Measurements from ENCODE around the gene DPP4.

Gene DPP4

GRCh38 chr2:162017233-162017632 lies 56.8 kb downstream of the DPP4 start:
- DNase-seq (ENCODE audit: low read depth): no peak

DNA sequence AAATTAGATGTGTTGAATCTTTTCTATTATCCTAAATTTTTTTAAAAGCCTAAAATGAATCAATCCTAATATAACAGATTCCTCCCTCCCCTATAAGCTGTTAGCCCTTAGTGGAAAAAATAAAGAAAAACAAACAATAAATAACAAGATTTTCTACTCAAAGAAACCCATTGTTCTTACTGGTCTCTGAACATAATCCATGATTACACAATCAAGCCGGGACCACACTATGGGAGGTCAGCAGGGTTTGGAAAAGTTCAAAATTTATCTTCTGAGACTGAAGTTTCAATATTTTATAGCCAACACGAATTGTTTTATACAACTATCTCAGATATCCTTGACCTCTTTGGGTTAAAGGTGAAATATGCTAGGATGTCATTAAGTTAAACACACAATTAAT lies 57.9 kb downstream of the DPP4 start:
- no peak for DNase-seq (ENCODE audit: low read depth)

GRCh38 chr2:162014751-162015150 lies 59.3 kb downstream of the DPP4 start:
- DNase-seq (ENCODE audit: low read depth): no peak

DNA sequence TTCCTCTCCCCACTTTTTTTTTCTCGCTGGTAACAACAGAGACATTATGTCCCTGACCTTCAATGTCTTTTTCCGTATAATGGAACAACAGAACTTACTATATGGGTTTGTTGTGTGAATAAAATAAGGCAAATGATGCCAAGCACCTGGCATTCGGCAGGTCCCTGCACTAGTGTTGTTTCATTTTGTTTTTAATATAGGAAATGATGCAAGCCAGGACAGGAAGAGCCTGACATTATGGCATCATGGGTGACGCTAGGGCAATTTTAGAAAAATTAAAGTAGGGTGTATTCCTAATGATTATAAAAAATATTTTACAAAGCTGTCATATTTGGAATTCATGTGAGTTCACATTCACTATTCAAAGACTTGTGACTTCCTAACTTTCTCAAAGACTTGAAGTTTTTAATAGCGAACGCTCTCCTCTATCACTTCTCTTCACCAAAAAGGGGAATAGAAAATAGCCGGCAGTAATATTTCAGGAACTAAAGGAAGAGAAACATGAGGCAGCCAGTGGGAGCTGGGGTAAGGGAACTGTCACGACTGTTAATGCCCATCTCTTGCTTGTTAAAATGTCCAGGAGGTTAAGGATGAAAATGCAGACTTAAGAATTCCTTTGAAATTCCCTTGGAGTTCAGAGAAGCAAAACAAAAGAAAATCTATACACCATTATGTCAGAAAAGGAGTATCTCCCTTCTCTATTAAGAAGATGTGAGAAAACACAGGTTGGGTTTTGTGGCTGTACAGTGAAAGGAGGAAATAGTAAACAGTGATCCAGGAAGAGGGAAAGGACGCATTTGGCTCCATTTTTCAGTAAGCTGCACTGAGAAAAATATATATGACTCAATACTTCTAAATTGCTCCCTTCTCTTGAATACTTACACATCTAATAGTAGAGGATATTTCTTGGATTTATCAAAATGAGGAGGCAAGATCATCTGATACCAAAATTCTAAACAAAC lies 60.2 kb downstream of the DPP4 start:
- no peak for DNase-seq (ENCODE audit: low read depth)

DNA sequence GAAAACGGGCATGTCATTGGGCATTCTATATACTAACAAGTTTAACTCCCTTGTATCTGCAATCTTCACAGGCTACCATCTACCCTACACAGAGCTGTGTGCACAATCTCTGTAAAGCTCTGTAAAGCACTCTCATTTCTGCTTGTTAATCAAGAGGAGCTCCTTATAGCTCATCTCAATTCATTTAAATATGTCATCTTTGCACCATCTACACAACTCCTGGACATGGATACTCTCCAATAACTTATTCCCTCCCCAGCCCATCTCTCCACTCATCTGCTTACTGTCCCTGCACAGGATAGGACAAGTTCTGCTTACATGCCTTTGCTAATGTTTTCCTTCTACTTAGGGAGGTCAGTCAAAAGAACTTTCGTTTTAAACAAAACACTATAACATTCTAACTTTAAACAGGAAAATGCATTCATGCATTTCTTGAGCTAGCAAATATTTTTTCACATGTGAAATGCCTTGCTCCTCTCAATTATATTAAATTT lies 61.4 kb downstream of the DPP4 start:
- no peak for DNase-seq (ENCODE audit: low read depth)

DNA sequence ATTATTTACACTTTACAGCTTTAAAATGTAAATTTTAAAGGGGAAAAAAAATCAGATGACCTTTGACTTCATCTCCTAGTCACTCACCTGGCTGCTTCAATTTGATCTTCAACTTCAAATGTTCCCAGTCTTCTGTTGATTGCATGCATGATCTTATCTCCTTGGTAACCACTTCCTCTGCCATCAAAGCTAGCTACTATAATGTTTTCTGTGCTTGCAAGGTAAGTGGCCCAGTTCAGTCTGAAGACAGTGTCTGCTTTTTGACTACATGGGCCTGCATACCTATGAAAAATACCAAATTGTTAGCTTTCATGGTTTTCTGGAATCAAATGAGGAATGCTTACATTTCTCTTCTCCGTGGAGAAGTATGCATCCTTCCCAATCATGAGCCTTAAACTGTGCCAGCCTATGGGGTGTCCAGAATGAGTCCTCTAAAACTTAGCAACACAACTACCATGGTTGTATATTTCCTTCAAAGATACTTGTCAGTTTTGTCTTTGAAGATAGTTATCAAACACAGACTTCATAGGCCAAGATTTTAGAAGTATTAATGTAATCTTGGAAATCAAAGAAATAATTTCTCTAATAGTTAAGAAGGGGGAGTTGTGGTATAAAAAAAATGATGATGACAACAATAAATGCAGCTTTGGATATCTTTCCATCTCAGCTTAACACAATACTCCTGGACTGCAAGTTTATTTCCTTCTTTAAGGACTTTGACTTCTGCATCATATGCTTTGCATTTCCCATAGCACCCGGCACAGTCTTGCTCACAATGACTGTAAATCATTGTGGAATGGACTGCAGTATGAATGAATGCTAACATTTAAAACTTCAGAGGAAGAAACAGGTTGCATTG lies 62.1 kb downstream of the DPP4 start:
- DNase-seq (ENCODE audit: low read depth): peak; percentile 30

DNA sequence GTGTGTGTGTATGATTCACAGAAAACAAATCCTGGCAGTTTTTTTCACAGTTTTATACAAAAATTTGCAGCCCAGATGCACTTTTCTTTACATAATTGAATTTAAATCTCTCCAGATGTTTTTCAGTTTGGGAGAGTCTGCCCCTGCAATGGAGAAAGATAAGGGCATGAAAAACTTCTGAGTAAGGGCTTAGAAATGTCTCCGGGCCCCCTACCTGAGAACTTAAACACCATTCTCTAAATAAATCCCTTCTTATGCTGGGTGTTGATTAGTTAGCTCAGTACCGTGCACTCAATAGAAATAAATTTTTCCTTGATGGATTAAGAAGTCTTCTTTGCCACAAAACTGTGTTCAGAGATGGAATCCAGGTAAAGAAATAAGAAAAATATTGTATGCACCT lies 64.5 kb downstream of the DPP4 start:
- no peak for DNase-seq (ENCODE audit: low read depth)

DNA sequence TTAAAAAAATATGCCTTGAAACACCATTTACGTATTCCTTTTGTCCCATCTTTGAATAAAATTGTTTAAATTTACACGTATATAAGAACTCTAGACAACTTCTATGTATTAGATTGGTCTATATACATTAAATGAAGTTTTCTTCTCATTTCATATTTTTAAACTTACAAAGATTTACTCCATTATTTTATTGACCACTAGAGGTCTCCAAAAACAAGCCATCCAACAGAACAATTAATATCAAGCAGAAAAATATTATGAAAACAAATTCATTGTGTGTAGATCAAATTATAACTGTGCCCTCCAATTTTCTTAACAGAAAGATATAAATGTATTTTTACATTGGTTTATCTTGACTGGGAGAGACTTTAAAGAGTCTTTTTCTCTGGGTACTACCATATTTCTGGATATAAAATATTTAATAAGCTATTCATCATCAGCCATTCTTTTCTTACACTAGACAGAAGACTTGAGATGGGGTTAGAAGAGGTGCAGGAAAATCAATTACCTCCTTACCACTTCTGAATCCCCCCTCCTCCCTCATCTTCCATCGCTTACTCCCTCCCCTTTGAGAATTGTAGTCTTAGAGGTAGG lies 66.5 kb downstream of the DPP4 start:
- no peak for DNase-seq (ENCODE audit: low read depth)

- no peak for DNase-seq (ENCODE audit: low read depth)
These were observed 67.7 kb downstream of the DPP4 start for GRCh38 chr2:162006337-162006736.

GRCh38 chr2:162004031-162004430 lies 70.0 kb downstream of the DPP4 start:
- no peak for DNase-seq (ENCODE audit: low read depth)

GRCh38 chr2:162002623-162003235 lies 71.3 kb downstream of the DPP4 start:
- DNase-seq (ENCODE audit: low read depth): no peak

DNA sequence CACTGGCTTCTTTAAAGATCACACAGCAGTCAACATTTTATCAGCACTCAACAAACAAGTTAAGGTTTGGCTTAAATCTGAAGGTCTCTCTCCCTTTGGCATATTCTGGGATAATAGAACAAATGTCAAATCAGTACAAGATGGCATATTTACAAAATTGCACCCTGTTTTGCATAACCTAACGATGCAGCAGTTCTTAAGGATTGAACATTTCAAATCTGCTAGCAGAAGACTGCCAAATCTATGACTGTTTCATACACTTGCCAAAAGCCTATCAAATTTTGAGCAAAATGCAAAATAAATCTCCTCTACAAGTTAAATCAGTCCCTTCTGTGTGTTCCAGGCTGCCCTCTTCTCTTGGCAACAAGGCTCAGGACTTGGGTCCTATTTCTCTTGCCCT lies 73.6 kb downstream of the DPP4 start:
- DNase-seq (ENCODE audit: low read depth): no peak

GRCh38 chr2:161999321-161999720 lies 74.7 kb downstream of the DPP4 start:
- no peak for DNase-seq (ENCODE audit: low read depth)

DNA sequence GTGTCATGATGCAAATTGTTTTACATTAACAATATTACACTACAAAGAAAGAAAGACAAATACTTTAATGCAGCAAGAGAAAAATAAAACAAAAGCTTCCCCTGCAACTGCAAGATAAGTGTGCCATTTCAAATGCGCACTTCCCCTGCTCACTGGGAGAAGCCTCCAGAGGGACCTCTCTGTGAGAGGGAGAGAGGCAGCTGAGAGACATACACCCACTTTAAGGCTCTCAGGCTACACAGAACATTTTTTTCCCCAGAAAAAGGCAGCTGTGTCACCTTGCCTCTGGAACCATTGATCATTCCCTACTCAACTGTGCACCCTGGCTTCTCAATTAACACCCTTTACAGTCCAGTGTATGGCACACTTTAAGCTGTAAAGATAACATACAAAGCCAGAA lies 75.2 kb downstream of the DPP4 start:
- no peak for DNase-seq (ENCODE audit: low read depth)

DNA sequence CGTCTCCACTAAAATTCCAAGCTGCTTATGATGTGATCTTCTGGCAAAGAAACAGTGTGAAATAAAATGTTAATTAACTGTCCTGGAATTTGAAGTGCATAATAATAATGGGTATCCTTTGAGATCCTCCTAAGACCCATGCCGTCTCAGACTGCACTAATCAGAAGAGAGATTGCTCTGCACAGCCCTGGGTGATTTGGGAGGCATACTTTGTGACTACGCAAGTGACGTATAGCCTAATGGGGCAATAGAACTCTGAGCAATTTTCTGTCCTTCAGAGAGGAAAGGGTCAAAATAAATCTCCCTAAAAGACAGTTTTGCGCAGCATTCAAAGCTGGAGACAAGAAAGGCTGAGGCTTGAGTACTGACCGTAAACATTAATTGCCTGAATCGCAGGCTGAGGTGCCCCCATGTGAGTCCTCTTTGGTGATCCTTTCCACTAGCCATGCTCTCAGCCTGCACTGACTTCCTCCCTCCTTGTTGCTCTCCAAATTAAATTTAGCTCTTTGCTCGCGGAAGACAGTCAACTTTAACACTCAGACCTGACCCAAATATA lies 76.0 kb downstream of the DPP4 start:
- no peak for DNase-seq (ENCODE audit: low read depth)

DNA sequence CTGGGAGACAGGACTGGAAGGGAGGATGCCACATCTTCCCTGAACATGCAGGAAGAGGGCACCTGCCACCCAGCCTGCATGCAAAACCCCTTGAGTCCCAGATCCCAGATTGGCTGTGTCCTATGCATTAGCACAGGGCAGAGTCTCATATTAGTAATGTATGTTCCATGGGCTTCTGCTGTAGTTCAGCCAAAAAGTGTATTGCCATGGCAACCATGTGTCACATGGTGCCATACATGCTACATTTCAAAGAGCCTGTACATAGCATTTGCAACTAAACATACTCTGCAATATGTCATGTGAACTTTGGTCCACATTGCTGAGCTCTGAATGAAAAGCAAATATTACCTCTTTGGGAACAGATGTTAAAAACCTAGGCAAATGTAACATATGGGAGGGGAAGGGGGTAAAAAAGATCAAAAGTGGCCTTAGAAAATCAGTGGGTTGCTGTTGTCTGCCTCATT lies 78.4 kb downstream of the DPP4 start:
- peak; percentile 20 for DNase-seq (ENCODE audit: low read depth)

DNA sequence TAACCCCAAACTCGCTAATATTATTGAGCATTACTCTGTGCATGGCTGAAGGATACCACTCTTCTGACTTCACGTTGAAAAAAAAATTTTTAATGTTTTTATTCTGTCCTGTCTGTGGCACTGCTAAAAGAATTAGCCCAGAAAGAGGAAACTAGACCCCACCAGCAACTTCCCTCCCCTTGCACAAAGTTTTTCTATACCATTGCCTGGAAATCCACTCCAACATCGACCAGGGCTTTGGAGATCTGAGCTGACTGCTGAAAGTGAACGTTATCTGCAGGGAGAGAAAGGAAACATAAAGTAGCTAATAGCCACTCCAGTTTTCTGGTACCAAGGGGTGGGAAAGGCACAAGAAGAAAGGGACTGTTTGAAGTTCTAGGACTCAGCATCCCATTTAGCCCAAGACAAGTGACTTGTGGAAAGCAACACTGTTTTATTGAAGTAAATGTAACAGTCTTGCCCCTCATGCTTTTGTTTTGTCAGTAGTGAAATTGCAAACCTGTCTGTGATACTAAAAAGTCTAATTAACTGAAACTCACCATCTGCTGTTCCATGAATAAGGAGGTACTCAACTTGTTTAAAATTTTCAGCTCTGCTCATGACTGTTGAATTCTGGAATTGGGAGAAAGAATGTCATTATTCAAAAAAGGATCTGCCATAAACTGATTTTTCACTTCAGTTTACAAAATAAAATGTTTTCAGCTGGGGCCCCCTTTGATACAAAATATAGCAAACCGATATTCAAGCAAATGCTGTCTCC lies 79.1 kb downstream of the DPP4 start:
- no peak for DNase-seq (ENCODE audit: low read depth)

GRCh38 chr2:161992531-161992930 lies 81.5 kb downstream of the DPP4 start:
- peak; percentile 15 for DNase-seq (ENCODE audit: low read depth)

DNA sequence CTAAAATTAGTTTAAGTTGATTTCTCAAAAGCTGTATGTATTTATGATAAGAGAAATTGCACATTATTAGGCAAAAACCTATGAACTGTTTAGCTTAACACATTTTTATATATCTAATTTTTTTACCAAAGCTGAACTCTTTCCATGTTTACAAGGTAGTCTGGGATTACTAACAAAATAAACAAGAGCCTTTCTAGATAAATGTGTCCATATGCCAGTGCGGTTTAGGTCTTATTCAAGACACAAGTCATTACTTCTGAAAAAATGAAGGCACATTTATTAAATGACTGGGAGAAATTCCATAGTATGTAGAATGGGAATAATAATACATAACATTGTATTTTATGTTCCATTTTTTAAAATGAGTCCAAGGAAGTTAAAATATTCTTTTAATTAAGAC lies 82.0 kb downstream of the DPP4 start:
- DNase-seq (ENCODE audit: low read depth): no peak

GRCh38 chr2:161990741-161991140 lies 83.3 kb downstream of the DPP4 start:
- DNase-seq (ENCODE audit: low read depth): no peak

DNA sequence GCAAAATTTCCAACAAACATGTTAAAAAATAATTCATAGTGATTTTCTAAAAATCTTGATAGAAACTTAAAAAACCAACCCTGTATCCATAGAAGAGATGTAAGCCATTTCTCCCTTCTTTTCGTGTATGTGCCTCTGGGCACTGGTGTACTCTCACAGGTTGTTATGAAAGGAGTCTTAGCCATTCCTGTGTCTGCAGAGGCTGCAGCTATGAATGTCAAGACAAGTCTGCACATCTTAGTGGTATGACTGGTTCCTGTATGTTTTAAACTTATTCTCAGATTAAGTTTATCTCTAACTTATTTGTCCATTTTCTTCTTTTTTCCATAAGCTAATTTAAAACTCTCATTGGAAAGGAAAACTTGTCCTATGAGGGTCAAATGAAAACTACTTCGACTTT lies 84.0 kb downstream of the DPP4 start:
- no peak for DNase-seq (ENCODE audit: low read depth)

Data from T follicular helper cell (primary cell).